Activated T-cell treated with anti-CD3 and anti-CD28 coated beads for 1 hour (primary cell): Measurements from ENCODE around the gene SH3BP5L.

Source experiments
- DNase-seq: peaks from one replicate; pipeline ENCODE4 v3.0.0-alpha.2; 2020; ENCODE audit warnings: low read depth

SH3BP5L gene

DNA sequence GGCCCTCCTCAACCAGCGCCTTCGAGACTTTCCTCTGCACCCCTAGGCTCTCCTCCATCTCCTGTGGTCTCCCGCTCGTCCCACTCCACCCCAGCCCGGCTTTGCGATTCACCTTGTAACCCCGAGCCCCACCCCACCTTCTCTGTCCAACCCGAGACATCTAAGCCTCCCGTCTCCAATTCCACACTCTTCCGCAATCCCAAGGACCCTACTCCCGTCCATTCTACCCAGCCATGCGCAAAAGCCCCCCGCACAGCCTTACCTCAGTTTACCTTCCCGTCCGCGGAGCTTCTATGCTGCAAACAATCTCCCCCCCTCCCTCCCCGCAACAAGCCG lies 174 bp downstream of the SH3BP5L start:
- DNase-seq = no peak

DNA sequence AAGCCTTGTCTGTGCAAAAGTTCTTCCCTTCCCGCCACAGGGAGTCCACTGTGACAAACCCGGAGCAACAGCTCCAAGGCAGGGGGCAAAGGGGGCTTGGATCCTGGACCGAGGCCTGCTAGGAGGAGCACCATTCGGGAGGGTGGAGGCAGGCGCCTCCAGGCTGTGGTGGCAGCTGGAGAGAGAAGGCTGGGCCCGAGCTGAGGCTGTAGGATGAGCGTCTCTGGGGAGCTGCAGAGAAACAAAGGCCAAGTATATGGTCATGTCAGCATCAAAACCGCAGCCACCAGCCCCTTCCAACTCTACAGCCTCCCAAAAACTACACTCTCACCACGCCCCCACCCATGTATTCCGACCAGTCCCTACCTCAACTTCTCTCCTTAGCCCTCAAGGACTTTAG lies 579 bp downstream of the SH3BP5L start:
- DNase-seq = no peak

DNA sequence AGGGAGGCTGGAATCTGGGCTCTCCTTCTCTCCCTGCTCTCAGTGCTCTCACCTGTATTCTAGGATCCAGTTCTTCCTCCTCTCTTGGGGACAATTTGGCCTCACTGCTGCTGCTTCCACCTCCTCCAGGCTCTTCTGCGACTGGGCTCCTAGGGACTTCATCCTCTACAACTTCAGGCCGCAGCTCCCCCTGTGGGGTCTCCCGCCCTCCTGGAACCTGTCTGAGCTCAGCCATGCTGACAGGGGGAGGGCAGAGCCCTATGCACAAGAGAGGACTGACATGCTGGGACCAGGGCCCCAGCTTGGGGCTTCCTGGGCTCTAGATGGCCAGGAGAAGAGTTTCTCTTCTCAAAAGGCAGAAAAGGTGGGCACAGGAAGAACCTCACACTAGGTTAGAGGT lies 1.0 kb downstream of the SH3BP5L start:
- no peak for DNase-seq

DNA sequence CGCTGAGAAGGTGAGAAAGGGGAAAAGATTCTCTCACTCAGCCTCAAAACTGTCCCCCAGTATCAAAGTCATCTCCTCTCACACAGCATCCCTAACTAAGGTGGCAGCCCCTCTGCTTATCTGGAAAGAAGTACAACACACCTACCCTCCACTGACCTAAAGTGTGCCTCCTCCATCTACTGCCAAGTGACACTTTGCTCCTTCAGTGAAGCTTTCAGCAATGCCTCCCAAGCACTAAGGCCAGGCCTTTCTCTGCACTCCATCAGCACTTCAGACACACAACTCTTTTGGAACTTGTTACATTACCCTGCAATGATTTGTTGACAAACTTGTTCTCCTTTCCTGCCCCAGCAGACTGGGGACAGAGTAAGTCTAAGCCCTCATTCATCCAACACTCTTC lies 1.4 kb downstream of the SH3BP5L start:
- DNase-seq = no peak

DNA sequence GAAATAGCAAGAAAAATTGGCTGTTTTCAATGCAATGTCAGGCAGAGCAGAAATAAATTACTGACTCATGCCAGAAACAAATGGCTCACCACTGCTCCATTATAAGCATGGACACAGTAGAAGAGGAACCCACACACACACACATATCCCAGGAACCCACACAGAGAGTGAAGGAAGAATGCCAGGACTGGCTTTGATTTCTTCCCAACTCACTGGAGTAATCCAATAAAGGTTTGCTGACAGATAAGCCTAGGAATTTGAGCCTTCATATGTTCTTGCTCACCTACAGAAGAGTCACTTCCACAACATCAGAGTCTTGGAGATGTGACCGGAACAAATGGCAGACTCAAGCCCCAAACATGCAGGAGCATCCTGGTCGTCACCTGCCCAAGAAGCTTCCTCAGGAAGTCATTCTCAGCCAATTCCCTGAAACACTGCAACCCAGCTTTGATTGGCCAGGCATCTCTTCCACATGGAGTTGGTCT lies 2.2 kb downstream of the SH3BP5L start:
- DNase-seq = no peak

DNA sequence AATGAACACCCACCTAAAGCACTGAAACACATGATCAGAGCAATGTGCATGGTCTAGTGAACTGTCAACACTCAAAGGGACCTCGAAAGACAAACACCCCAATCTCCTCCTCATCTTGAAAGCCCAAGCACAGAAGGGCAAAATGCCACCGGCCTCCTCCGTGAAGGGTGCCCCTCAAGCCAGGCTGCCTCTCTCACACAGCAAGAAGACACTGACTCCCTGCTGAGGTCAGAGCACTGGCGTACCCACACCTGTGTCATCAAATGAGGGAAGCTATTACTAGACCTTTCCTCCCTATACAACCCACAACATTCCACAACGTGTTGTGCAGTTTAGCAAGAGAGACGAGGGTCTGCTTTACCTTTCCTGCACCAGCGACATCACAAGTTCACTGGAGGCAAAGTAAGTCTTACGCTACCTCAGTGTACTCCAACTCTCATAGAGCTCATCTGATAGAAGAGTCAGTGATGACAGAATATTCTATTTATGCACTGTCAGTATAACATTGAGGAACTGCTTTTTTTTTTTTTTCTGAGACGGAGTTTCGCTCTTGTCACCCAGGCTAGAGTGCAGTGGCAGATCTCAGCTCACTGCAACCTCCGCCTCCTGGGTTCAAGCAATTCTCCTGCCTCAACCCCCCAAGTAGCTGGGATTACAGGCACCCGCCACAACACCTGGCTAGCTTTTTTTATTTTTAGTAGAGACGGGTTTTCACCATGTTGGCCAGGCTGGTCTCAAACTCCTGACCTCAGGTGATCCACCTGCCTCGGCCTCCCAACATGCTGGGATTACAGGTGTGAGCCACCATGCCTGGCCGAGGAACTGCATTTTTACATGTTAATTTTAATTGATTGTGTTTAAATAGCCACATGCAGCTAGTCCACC lies 3.3 kb downstream of the SH3BP5L start:
- DNase-seq = no peak

DNA sequence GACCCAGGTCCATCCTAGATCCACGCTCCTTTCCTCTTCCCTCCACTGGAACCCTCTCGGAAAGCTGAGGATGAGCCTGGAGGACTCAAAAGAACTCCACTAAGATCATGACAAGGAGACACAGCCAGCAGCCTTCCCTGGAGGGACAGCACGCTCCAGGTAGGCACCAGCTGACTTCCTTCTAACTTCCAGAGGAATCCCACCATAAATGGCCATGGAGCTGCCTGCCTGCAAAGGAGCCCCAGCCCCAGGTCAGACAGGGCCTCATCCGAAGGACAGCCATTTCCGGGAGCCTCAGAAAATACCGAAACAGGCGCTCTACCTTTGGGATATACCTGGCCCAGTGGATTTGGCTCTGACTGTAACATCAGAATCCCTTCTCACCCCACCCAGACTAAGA lies 4.1 kb downstream of the SH3BP5L start:
- DNase-seq = no peak

DNA sequence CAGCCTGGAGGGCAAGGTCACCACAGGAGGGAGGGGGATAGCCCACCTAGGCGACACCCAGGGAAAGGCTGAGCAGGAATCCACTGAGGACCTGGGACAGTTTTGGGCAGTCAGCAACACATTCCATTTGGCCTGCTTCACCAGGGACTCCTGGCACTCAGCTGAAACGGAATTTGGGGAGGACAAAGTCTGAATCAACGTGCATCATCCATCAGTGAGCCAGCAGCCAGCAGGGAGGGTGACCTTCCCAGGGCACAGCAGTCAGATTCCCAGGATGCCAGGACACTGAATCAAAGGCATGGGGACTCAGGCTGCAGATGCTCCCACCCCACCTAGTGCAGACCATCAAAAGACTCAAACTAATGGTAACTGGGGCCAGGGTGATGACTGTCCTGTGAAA lies 4.6 kb downstream of the SH3BP5L start:
- no peak for DNase-seq

DNA sequence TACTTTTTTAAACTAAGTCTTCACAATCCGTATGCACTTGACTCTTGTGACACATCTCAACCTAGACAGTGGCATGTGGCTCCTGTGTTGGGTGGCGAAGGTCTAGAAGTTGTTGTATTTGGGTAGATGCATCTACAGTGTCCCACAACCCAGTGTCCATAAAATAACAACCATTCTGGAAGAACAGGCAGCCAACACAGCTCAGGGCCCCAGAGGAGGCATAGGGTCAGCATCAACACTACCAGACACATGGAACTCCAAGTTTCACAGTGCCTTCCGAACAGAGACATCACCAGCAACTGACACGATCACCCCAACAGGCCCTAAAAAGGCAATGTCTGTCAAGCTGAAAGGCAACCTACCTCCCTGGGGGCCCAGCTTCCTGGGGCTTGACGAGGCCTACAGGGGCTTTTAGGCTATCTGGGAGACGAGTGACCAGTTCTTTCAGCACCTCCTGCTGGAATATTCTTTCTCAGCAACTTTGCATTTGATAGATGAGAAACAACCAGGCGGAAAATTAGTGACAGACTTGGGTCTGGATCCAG lies 5.6 kb downstream of the SH3BP5L start:
- no peak for DNase-seq

DNA sequence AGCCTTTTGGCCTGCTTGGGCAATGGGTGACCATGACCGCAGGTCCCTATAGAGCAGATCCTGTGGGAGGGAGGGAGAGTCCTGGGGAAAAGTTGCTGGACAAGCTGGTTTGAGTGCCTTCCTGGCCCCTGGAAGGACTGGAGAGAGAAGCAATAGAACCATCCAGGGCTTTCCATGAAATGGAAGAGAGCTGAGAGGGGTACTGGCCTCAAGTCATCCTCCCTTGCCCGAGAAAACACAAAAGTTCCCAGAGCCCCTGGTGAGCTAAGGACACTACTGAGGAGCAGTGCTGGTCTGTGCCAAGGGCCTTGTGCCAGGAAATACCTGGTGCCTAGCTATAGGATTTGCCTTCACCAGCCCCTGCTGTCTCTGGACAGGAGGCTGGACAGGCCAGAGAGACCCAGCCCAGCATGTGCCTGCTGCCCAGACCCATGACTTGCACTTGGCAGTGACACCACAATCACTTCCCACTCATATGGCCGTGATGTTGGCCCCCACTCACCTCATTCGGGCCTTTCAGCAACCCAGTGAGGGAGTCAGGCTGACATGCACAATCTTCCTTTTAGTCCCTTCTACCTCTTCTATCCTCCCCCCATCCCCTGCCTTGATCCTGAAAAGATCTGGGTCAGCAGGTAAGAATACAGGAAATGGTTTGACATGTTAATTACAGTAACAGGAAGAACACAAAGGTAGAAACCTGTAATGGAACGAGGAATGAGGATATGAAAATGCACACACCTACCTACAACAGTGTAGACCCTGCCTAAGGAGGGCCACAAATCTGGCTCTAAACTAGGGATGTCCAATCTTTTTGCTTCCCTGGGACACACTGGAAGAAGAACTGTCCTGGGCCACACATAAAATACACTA lies 7.0 kb downstream of the SH3BP5L start:
- DNase-seq = no peak

DNA sequence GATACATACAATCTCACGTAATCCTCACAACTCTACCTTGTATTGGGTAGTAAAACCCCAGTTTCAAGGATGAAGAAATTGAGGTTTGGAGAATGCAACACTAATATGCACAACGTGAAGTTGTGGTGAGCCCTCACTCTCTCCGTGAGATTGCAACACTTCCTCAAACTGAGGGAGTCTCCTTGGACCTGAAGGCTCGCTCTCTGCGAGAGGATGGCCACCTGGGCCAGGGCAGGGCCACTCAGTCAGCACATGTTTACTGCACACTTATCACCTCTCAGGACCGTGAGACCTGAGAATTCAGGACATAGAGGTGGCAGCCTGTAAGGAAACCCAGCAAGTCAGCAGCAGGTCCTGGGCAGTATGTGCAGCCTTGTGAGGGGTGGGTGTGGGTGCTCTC lies 8.7 kb downstream of the SH3BP5L start:
- no peak for DNase-seq

DNA sequence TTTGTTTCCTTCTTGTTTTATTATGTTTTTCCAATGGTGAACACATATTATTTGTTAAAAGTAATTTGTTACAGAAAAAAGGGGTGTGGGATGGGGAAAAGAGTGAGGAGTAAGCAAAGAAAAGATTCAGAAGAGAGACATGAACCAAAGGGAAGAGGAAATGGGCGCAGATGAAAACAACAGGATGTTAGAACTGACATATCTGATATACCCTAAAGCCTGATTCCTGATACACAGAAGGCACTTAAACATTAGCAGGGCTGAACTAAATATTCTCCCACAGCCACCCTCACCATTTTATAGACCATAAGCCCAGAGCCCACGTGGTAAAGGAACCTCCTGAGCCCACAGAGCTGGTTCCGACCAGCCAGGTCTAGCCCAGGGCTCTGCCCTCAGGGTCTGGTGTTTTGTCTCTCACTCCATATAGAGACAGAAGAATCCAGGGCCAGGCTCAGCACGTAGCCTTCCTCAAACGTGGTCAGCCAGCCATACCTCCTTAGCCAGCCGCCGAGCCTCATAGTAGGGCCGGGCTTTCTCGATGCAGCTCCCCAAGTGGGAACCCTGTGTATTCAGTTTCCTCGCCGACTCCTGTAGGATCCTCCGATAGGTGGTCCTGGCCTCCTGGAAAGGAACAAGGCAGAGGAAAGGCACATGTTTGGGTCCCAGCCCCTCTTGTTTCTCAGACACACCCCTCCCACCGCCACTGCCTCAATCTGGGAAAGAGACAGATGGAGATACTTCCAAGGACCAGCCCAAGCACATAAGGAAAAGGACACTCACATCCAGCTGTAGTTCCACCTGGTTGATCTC lies 9.5 kb downstream of the SH3BP5L start:
- no peak for DNase-seq

DNA sequence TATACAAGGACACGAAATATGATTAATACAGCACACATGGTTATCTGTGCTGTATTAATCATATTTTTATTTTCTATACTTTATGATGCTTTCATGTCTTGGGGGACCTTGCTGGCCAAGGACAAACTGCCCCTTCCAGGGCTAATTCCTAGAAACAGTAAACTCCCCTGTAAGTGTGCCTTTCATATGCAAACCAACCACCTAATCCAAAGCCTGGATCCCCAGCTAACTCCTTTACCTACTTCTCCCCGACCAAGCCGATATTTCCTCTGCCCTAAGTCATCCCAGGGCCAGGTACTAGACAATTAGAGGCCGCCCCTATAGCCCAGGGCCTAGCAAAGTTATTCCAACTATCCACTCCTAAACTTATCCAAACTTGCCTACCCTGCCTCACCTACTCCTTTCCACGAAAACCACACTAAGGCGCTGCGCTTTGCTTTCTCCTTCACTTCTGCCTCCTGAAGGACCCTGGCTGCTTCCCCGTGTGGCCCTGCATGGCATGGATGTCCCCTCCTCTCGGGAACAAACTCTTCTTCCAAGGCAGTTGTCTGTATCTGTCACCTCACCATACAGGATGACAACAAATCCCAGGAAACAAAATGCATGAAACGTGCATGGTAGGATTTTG lies 10.2 kb downstream of the SH3BP5L start:
- DNase-seq = no peak

DNA sequence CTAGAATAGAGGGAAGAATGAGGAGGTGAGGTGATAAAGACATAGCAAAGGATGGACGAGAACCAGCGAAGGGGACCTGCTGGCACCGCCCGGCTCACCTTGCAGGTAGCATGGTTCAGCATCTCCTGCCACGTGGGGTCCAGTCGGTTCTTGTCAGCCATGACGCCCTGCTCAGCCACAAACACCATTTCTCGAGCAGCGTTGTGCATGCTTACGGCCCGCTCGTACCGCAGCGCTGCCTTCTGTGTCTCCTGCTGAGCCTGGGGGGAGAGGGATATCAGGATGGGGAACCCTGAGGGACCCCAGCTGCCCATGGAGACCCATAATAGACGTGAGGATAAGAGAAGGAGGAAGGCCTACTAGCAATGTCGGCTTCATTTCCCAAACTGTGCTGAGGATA lies 11.4 kb downstream of the SH3BP5L start:
- no peak for DNase-seq

DNA sequence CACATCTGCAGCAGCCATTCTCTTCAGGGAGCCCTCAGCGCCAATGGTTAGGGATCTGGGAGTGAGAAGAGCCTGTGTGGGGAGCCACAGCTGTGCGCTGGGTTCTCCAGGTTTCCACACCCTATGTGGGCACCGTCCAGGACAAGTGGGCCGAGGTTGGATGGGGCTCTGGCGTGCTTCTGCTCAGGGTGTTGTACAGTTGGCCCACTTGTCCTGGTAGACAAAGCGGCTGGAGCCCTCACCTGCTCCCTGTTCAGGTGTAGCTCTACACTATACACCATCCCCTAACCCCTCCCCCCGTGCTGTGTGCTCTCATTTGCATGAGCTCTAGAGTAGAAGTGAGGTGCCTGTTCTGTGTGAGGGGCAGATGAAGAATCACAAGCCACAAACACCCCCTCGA lies 12.2 kb downstream of the SH3BP5L start:
- no peak for DNase-seq

DNA sequence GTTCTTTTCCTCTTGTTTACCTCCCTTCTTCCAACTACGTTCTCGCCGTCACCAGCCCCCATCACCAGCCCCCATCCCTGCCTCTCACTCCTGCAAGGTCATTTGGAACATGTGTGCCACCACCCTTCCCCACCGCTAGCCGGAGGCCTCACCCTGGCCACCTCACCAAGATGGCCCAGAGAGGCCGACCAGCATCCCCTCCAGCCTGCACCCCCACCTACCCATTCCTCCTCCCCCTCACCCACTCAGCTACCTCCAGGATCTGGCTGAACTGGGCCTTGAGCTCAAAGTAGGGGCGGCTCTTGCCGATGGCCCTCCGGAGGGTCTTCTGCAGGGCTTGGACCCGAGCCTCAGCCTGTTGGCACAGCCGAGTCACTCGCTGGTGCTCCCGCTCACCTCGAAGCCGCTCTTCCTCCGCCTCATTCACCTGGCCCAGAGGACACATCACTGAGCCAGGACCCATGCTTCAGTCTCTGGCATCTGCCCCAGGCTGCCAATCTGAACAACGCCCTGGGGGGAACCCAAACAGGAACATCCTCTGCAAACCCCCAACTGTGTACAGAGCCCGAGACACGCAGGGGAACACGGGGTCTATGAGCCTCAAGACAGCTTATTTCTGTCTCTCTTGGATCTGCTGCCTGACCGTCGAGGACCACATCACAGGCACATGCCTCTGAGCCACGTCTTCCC lies 12.8 kb downstream of the SH3BP5L start:
- DNase-seq = no peak

DNA sequence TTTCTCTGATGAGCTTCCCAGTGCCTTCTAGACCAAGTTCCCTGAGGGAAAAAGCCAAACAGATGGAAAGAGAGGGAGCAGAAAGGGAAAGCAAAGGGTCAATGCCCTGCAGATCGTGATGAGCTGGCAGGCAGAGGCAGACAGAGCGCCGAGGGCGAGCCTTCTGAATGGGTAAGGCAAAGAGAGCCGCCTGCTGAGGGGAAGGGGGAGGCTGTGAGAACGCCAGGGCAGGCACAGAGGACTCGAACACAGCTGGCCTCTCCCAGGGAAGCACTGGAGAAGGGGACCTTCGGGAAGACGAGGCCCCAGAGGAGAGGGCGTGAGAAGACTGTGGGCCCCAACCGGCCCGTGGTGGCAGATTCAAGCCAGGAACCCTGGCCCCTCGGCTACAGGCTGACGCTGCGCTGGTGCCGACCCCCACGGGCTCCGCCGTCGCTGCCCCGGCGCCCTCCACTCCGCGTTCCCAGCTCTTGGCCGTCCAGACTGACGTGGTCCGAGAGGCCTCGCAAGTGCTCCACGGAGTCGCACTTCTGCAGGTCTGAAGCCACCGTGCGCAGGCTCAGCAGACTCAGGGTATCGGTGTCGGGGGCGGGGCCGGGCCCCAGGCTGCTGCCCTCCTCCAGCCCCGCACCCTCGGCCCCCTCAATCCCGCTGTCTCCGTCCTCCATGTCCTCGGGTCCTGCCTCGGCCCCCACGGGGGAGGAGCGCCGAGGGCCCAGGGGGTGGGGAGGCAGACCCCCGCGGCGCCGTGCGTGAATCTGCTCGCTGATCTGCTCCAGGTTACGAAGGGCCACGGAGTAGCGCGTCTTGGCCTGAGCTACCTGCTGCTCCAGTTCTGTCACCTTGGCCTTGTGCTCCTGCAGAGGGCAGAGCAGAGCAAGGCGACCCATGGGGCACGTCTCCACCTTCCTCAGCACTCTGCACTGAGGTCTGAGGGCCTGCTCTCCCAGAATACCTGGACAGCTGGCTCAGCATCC lies 13.9 kb downstream of the SH3BP5L start:
- no peak for DNase-seq

DNA sequence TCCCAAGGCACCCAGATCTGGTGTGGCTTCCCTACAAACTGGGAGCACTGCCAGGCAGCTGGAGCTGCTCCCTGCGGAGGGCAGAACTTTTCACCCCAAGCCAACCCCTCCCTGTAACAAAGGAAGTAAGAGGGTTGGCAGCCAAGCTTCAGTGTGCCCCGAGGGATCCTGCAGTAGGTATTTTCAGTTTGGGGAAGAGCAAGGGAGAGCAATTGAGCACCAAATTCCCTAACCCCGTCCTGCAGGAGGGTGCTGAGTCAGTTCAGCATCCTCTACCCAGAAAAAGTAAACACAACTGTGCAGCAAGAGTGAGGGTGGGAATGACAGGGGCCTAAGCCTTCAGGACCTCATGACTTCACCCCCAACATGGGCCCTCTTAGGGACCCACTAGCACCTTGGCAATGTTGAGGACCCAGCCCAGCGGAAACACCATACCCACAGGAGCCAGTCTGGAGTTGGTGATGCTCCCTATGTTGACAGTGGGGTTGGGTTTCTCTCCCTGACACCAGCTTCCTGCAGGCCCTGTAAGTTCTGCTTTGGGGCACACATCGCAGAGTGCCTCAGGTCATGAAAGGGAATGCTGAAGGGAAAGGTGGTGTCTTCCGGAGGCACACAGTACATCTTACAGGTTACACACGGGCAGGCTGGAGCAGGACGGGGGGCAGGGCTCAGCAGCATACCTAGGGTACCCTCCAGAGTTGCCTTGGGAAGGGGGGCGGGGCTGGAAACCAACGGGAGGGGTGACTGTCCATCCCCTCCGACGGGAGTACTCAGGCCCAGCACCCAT lies 14.8 kb downstream of the SH3BP5L start:
- DNase-seq = no peak
